GM12873 (cell line): ENCODE measurements around the gene ASB2.

Source experiments
- CTCF ChIP-seq: IDR thresholded peaks from 2 replicates; pipeline ENCODE4 v1.5.1; 2012; ENCODE audit warnings: low read depth, mild to moderate bottlenecking, moderate library complexity, low read length, control low read depth; ENCODE audit not compliant: insufficient read depth; ENCODE audit errors: missing control alignments

The ASB2 gene

GRCh38 chr14:93954900-93955849, 21.2 kb downstream of the ASB2 start:
- TF ChIP-seq CTCF = no peak

GRCh38 chr14:93954516-93954830, 21.9 kb downstream of the ASB2 start:
- TF ChIP-seq CTCF = no peak

GRCh38 chr14:93953739-93954515, 22.4 kb downstream of the ASB2 start:
- no peak for TF ChIP-seq CTCF

GRCh38 chr14:93953263-93953662, 23.1 kb downstream of the ASB2 start:
- no peak for TF ChIP-seq CTCF

- no peak for TF ChIP-seq CTCF
Observed at GRCh38 chr14:93952829-93953228, 23.5 kb downstream of the ASB2 start.

GRCh38 chr14:93951635-93952540, 24.5 kb downstream of the ASB2 start:
- TF ChIP-seq CTCF = no peak
